Measurements from ENCODE around the gene ANKRD17.
A peak's percentile ranks its signal among the peaks of the same experiment; 100 is the strongest.
"Not testable (repeated sequence)": the region's sequence is repeated elsewhere in the genome, so short reads cannot be mapped to it uniquely, and the experiment has no call there.

Gene ANKRD17

GRCh38 chr4:73258686-73259570 is at the start of gene ANKRD17:
TSS of gene ANKRD17 (minus strand) at chr4:73258798. CDS start at chr4:73258668, 130 bp downstream.
- peak; percentile 92 for DNase-seq

GRCh38 chr4:73308286-73308685 is 49.7 kb upstream of the ANKRD17 start:
- DNase-seq = peak; percentile 47

- no peak for DNase-seq
Measured at GRCh38 chr4:73303711-73304110, 45.1 kb upstream of the ANKRD17 start.

GRCh38 chr4:73299548-73300280 is 41.1 kb upstream of the ANKRD17 start:
- no peak for DNase-seq

GRCh38 chr4:73292661-73293060 is 34.1 kb upstream of the ANKRD17 start:
- not testable (repeated sequence) for DNase-seq

- DNase-seq = no peak
Measured at GRCh38 chr4:73281982-73282381, 23.4 kb upstream of the ANKRD17 start.

GRCh38 chr4:73281396-73281795 is 22.8 kb upstream of the ANKRD17 start:
- no peak for DNase-seq

- DNase-seq = no peak
Measured at GRCh38 chr4:73277201-73277600, 18.6 kb upstream of the ANKRD17 start.

GRCh38 chr4:73275318-73275654 is 16.7 kb upstream of the ANKRD17 start:
- no peak for DNase-seq

GRCh38 chr4:73272816-73273215 is 14.2 kb upstream of the ANKRD17 start:
- DNase-seq = no peak

- DNase-seq = no peak
Measured at GRCh38 chr4:73267050-73267449, 8.5 kb upstream of the ANKRD17 start.

GRCh38 chr4:73259571-73260090 is 1.0 kb upstream of the ANKRD17 start:
- no peak for DNase-seq

- DNase-seq = no peak
Measured at GRCh38 chr4:73258436-73258685, 237 bp downstream of the ANKRD17 start.

GRCh38 chr4:73257651-73258435 is 755 bp downstream of the ANKRD17 start:
- peak; percentile 39 for DNase-seq

- peak; percentile 85 for DNase-seq
Measured at GRCh38 chr4:73257234-73257633, 1.4 kb downstream of the ANKRD17 start.

- not testable (repeated sequence) for DNase-seq
Measured at GRCh38 chr4:73255847-73256246, 2.8 kb downstream of the ANKRD17 start.

- no peak for DNase-seq
Measured at GRCh38 chr4:73252001-73252400, 6.6 kb downstream of the ANKRD17 start.

- no peak for DNase-seq
Measured at GRCh38 chr4:73251384-73251783, 7.2 kb downstream of the ANKRD17 start.

- DNase-seq = no peak
Measured at GRCh38 chr4:73250642-73251041, 8.0 kb downstream of the ANKRD17 start.

- no peak for DNase-seq
Measured at GRCh38 chr4:73248821-73249220, 9.8 kb downstream of the ANKRD17 start.

- DNase-seq = no peak
Measured at GRCh38 chr4:73248416-73248815, 10.2 kb downstream of the ANKRD17 start.

GRCh38 chr4:73247100-73247499 is 11.5 kb downstream of the ANKRD17 start:
- no peak for DNase-seq

- DNase-seq = no peak
Measured at GRCh38 chr4:73245955-73246354, 12.6 kb downstream of the ANKRD17 start.
